Measurements from ENCODE around the gene NMRK1.

The NMRK1 gene

DNA sequence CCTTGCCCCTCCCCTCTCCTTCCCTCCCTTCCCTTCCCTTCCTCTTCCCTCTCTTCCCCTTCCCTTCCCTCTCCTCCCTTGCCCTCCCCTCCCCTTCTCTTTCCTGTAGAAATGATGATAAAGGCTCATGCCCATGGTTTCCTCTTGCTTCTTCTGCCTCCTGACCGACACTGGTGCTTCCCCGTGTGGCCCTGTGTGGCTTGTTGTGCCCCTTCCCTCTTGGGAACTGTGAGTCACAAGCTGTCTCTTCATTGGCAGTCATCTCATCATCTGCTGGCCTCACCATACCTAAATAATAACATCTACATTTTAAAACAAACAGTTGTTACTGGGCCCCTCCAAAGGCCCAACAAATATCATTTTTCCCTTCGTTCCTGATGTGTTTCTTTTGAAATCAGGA lies 48.2 kb downstream of the NMRK1 start:
- Histone ChIP-seq H3K4me1 (ENCODE audit: control insufficient read depth in 1 of 2, insufficient read depth in 2 of 2, low read length in 2 of 2) (no peaks in the 10 kb centered on the region), H3K9ac (ENCODE audit: low read depth in 1 of 2, low read length in 2 of 2) (no peak overlapping the region), H3K9me3 (ENCODE audit: control insufficient read depth in 1 of 2, low read length in 2 of 2) (no peaks in the 10 kb centered on the region), H3K4me3 (ENCODE audit: low read depth in 1 of 2, low read length in 2 of 2) (no peak overlapping the region), H3K27ac (ENCODE audit: low read depth, low read length) (no peak overlapping the region), H3K36me3 (ENCODE audit: control insufficient read depth in 1 of 2, insufficient read depth in 2 of 2, low read length in 2 of 2) (no peaks in the 10 kb centered on the region), H3K27me3 (ENCODE audit: control insufficient read depth in 1 of 2, insufficient read depth in 2 of 2, low read length in 2 of 2) (no peaks in the 10 kb centered on the region)

DNA sequence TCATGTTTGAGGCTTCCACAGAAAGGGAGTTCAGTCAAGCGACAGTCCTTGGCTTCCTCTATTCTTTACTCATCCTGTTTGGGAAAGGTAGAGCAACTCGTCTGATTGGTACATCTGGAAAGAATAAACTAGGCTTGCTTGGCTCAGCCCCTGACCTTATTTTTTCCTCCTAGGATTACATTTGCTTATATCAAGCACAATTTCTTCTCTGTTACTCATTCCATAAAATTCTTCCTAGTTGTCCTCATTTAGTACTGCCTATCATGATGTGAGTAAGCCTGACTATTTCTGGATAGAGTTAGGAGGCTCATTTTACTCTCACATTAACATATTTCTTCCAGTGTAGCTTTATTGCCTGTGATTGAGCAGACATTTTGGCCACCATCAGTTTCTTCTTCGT lies 48.9 kb downstream of the NMRK1 start:
- Histone ChIP-seq H3K9ac (ENCODE audit: low read depth in 1 of 2, low read length in 2 of 2) (no peak overlapping the region), H3K36me3 (ENCODE audit: control insufficient read depth in 1 of 2, insufficient read depth in 2 of 2, low read length in 2 of 2) (no peaks in the 10 kb centered on the region), H3K27me3 (ENCODE audit: control insufficient read depth in 1 of 2, insufficient read depth in 2 of 2, low read length in 2 of 2) (no peaks in the 10 kb centered on the region), H3K4me3 (ENCODE audit: low read depth in 1 of 2, low read length in 2 of 2) (no peak overlapping the region), H3K9me3 (ENCODE audit: control insufficient read depth in 1 of 2, low read length in 2 of 2) (no peaks in the 10 kb centered on the region), H3K27ac (ENCODE audit: low read depth, low read length) (no peak overlapping the region), H3K4me1 (ENCODE audit: control insufficient read depth in 1 of 2, insufficient read depth in 2 of 2, low read length in 2 of 2) (no peaks in the 10 kb centered on the region)

DNA sequence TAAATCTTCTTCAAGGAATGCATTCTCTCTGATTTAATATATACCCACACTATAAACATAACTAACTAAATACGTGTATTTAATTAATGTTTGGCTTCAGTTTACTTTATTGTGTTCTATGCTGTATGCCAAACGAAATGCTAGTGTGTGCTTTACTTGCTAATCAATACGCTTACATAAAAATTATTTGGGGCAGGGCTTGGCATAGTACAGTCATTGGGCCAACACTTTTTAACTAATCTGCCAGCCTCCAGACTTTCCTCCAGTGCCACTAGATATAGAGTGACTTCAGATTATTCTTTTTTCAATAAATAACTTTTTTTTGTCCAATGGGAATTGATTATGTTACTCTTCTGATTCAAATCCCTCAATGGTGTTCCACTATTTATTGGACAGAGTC lies 51.2 kb downstream of the NMRK1 start:
- no peak overlapping the region for H3K27ac ChIP-seq (ENCODE audit: low read depth, low read length)
- H3K36me3 ChIP-seq (ENCODE audit: control insufficient read depth in 1 of 2, insufficient read depth in 2 of 2, low read length in 2 of 2): no peaks in the 10 kb centered on the region
- no peaks in the 10 kb centered on the region for H3K4me1 ChIP-seq (ENCODE audit: control insufficient read depth in 1 of 2, insufficient read depth in 2 of 2, low read length in 2 of 2)
- no peak overlapping the region for H3K9ac ChIP-seq (ENCODE audit: low read depth in 1 of 2, low read length in 2 of 2)
- no peak overlapping the region for H3K4me3 ChIP-seq (ENCODE audit: low read depth in 1 of 2, low read length in 2 of 2)
- H3K9me3 ChIP-seq (ENCODE audit: control insufficient read depth in 1 of 2, low read length in 2 of 2): no peaks in the 10 kb centered on the region
- no peaks in the 10 kb centered on the region for H3K27me3 ChIP-seq (ENCODE audit: control insufficient read depth in 1 of 2, insufficient read depth in 2 of 2, low read length in 2 of 2)

DNA sequence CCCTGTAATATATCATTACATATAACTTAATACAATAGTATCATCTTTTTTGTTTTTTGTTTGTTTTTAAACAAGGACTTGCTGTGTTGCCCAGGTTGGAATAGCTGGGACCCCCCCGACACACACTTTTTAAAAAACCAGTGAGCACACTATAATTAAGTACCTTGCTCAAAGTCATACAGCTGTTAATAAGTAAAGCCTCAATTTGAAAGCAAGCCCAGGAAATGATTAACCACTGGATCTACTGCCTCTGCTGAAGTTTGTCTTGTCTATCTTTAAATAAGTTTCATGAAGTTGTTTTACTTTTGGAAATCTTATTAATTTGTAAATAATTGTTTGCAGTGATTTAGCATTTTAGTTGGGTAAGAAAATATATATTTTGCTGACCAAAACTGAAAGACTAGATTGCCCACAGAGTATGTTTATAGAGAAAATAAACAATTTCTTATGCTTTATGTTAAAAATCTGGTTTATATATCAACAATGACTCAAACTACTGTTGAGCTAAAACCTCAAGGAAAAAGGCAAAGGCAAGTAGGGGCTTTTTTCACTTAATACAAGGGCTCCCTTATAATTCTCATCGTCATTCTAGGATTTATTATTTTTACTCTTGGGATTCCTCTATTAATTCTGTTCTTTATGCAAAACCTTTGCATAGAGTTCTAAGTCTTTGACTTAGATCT lies 54.0 kb downstream of the NMRK1 start:
- Histone ChIP-seq H3K27ac (ENCODE audit: low read depth, low read length) (no peak overlapping the region), H3K9ac (ENCODE audit: low read depth in 1 of 2, low read length in 2 of 2) (no peak overlapping the region), H3K4me1 (ENCODE audit: control insufficient read depth in 1 of 2, insufficient read depth in 2 of 2, low read length in 2 of 2) (no peaks in the 10 kb centered on the region), H3K36me3 (ENCODE audit: control insufficient read depth in 1 of 2, insufficient read depth in 2 of 2, low read length in 2 of 2) (no peaks in the 10 kb centered on the region), H3K9me3 (ENCODE audit: control insufficient read depth in 1 of 2, low read length in 2 of 2) (no peaks in the 10 kb centered on the region), H3K27me3 (ENCODE audit: control insufficient read depth in 1 of 2, insufficient read depth in 2 of 2, low read length in 2 of 2) (no peaks in the 10 kb centered on the region), H3K4me3 (ENCODE audit: low read depth in 1 of 2, low read length in 2 of 2) (no peak overlapping the region)

DNA sequence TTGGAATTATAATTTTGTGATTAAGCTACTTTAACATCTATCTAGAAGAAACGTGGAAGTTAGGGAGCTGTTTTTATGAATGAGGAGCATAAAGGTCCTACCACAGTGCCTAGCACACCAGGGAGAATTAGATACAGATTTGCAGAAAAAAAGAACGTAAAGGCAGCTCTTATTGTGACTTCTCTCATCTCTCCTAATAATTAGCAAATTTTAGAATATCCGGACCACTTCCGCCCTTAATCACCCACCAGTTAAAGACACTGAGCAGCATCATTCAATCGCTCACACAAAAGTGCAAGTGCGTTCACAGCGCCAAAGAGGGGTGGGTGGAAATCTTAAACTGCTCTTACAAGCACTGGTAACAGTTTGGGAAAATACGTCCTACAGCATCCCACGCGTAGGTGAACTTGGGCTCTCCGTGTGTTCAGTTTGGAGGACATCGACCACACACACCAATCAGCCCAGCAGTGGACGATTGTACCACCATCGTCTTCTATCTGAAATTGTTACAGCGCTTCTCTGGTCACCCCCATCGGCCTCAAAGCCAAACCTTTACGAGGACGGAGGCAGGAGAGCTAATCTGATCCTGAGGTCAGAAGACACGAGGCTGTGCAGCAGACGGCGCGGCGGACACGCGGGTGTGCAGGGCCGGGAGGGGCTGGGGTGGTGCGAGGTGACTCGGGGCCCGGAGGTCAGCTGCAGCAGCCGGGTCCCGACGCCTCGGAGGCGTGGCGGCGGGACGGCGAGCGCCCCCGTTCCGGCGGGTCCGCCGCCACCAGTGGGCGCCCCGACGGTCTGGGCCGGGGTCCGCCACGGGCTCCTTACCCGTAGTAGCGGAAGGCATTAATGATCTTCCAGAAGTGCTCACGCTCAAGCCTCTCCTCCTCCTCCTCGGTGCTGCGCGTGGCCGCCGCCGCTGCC lies 60.5 kb downstream of the NMRK1 start:
- H3K9me3 ChIP-seq (ENCODE audit: control insufficient read depth in 1 of 2, low read length in 2 of 2): no peaks in the 10 kb centered on the region
- H3K36me3 ChIP-seq (ENCODE audit: control insufficient read depth in 1 of 2, insufficient read depth in 2 of 2, low read length in 2 of 2): no peaks in the 10 kb centered on the region
- peak overlapping the region; percentile 78 to 95 for H3K9ac ChIP-seq (ENCODE audit: low read depth in 1 of 2, low read length in 2 of 2)
- peak overlapping the region; percentile 97 for H3K27ac ChIP-seq (ENCODE audit: low read depth, low read length)
- H3K4me3 ChIP-seq (ENCODE audit: low read depth in 1 of 2, low read length in 2 of 2): peak overlapping the region; percentile 87 to 96
- H3K4me1 ChIP-seq (ENCODE audit: control insufficient read depth in 1 of 2, insufficient read depth in 2 of 2, low read length in 2 of 2): peaks cover 17 to 18% of the 10 kb centered on the region in 2 donors
- no peaks in the 10 kb centered on the region for H3K27me3 ChIP-seq (ENCODE audit: control insufficient read depth in 1 of 2, insufficient read depth in 2 of 2, low read length in 2 of 2)

DNA sequence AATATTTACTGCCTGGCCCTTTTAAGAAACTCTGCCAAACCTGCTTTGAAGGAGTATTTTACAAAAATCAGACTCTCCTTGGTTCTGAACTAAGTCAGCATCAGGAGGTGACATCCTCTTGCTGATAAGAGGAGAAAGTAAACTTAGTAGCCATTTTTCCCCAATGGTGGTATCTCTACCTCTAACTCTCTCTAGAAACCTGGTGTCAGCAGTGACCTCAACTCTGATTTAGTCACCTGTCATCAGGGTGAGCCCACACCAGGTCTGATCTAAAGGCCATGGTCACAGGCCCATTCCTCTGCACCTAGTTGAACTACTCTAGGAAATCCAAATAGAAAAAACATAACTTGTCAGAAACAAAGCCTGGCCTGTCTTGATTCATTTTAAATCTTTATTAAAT lies 64.1 kb downstream of the NMRK1 start:
- Histone ChIP-seq H3K9ac (ENCODE audit: low read depth in 1 of 2, low read length in 2 of 2) (no peak overlapping the region), H3K9me3 (ENCODE audit: control insufficient read depth in 1 of 2, low read length in 2 of 2) (no peaks in the 10 kb centered on the region), H3K36me3 (ENCODE audit: control insufficient read depth in 1 of 2, insufficient read depth in 2 of 2, low read length in 2 of 2) (no peaks in the 10 kb centered on the region), H3K27me3 (ENCODE audit: control insufficient read depth in 1 of 2, insufficient read depth in 2 of 2, low read length in 2 of 2) (no peaks in the 10 kb centered on the region), H3K4me1 (ENCODE audit: control insufficient read depth in 1 of 2, insufficient read depth in 2 of 2, low read length in 2 of 2) (peaks cover 17 to 18% of the 10 kb centered on the region in 2 donors), H3K4me3 (ENCODE audit: low read depth in 1 of 2, low read length in 2 of 2) (no peak overlapping the region), H3K27ac (ENCODE audit: low read depth, low read length) (no peak overlapping the region)

DNA sequence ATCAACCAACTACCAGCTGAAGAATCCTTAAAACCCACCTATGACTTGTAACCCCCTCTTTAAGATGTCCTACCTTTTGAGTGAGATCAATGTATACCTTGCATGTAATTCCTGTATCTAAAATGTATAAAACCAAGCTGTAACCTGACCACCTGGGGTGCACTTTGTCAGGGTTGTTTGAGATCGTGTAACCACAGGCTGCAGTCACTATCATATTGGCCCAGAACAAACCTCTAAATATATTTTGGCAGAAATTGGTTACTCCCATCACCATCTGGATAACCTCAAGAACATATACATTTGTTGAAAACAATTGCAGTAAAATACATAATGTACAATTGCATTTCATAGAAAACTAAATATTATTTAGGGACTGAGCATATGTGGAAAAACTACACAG lies 68.3 kb downstream of the NMRK1 start:
- H3K4me3 ChIP-seq (ENCODE audit: low read depth in 1 of 2, low read length in 2 of 2): no peak overlapping the region
- H3K9ac ChIP-seq (ENCODE audit: low read depth in 1 of 2, low read length in 2 of 2): no peak overlapping the region
- H3K9me3 ChIP-seq (ENCODE audit: control insufficient read depth in 1 of 2, low read length in 2 of 2): no peaks in the 10 kb centered on the region
- H3K4me1 ChIP-seq (ENCODE audit: control insufficient read depth in 1 of 2, insufficient read depth in 2 of 2, low read length in 2 of 2): peaks cover 1 to 7% of the 10 kb centered on the region in 2 donors
- H3K36me3 ChIP-seq (ENCODE audit: control insufficient read depth in 1 of 2, insufficient read depth in 2 of 2, low read length in 2 of 2): no peaks in the 10 kb centered on the region
- H3K27me3 ChIP-seq (ENCODE audit: control insufficient read depth in 1 of 2, insufficient read depth in 2 of 2, low read length in 2 of 2): no peaks in the 10 kb centered on the region
- H3K27ac ChIP-seq (ENCODE audit: low read depth, low read length): no peak overlapping the region

GRCh38 chr9:75019022-75019421 lies 68.9 kb downstream of the NMRK1 start:
- Histone ChIP-seq H3K4me3 (ENCODE audit: low read depth in 1 of 2, low read length in 2 of 2) (no peak overlapping the region), H3K27ac (ENCODE audit: low read depth, low read length) (no peak overlapping the region), H3K9me3 (ENCODE audit: control insufficient read depth in 1 of 2, low read length in 2 of 2) (no peaks in the 10 kb centered on the region), H3K9ac (ENCODE audit: low read depth in 1 of 2, low read length in 2 of 2) (no peak overlapping the region), H3K4me1 (ENCODE audit: control insufficient read depth in 1 of 2, insufficient read depth in 2 of 2, low read length in 2 of 2) (peaks cover 0 to 7% of the 10 kb centered on the region in 2 donors), H3K27me3 (ENCODE audit: control insufficient read depth in 1 of 2, insufficient read depth in 2 of 2, low read length in 2 of 2) (no peaks in the 10 kb centered on the region), H3K36me3 (ENCODE audit: control insufficient read depth in 1 of 2, insufficient read depth in 2 of 2, low read length in 2 of 2) (no peaks in the 10 kb centered on the region)

DNA sequence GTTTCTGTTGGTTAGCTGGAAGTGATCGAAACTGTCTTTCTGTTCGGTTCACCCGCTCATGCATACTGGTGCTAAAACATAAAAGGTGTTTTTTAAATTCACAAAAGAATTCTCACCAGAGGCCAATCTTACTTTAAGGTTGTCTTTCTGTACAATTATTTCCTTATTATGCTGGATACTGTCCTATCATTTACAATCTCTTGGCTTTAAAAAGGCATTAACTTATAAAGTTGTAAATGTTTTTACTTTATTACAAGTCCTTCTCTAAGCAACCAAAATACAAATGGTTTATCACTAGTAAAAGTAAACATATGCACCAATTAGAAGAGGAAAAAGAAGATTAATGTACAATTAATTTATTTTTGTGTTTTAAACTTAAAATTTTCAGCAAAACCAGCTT lies 70.6 kb downstream of the NMRK1 start:
- no peaks in the 10 kb centered on the region for H3K27me3 ChIP-seq (ENCODE audit: control insufficient read depth in 1 of 2, insufficient read depth in 2 of 2, low read length in 2 of 2)
- no peak overlapping the region for H3K27ac ChIP-seq (ENCODE audit: low read depth, low read length)
- H3K9ac ChIP-seq (ENCODE audit: low read depth in 1 of 2, low read length in 2 of 2): peak overlapping the region in 1 of 2 donors; percentile 15
- H3K4me1 ChIP-seq (ENCODE audit: control insufficient read depth in 1 of 2, insufficient read depth in 2 of 2, low read length in 2 of 2): peaks cover 0 to 4% of the 10 kb centered on the region in 2 donors
- no peaks in the 10 kb centered on the region for H3K36me3 ChIP-seq (ENCODE audit: control insufficient read depth in 1 of 2, insufficient read depth in 2 of 2, low read length in 2 of 2)
- H3K9me3 ChIP-seq (ENCODE audit: control insufficient read depth in 1 of 2, low read length in 2 of 2): no peaks in the 10 kb centered on the region
- peak overlapping the region in 1 of 2 donors; percentile 6 for H3K4me3 ChIP-seq (ENCODE audit: low read depth in 1 of 2, low read length in 2 of 2)

GRCh38 chr9:75013735-75014134 lies 74.2 kb downstream of the NMRK1 start:
- no peaks in the 10 kb centered on the region for H3K27me3 ChIP-seq (ENCODE audit: control insufficient read depth in 1 of 2, insufficient read depth in 2 of 2, low read length in 2 of 2)

More at GRCh38 chr9:75013735-75014134, 74.2 kb downstream of the NMRK1 start:
- no peak overlapping the region for H3K27ac ChIP-seq (ENCODE audit: low read depth, low read length)
- no peaks in the 10 kb centered on the region for H3K9me3 ChIP-seq (ENCODE audit: control insufficient read depth in 1 of 2, low read length in 2 of 2)
- no peak overlapping the region for H3K4me3 ChIP-seq (ENCODE audit: low read depth in 1 of 2, low read length in 2 of 2)
- H3K4me1 ChIP-seq (ENCODE audit: control insufficient read depth in 1 of 2, insufficient read depth in 2 of 2, low read length in 2 of 2): peaks cover 0 to 4% of the 10 kb centered on the region in 2 donors
- no peak overlapping the region for H3K9ac ChIP-seq (ENCODE audit: low read depth in 1 of 2, low read length in 2 of 2)
- peaks cover 9% of the 10 kb centered on the region in 2 donors for H3K36me3 ChIP-seq (ENCODE audit: control insufficient read depth in 1 of 2, insufficient read depth in 2 of 2, low read length in 2 of 2)

Data from duodenal mucosa (tissue), 2 donors.